ENCODE data around the gene DFFA. TPM values are rescaled to one million over a fixed set of nuclear protein-coding genes. Genes with fewer than 3 reads are reported as not detected.

Gene DFFA, protein sequence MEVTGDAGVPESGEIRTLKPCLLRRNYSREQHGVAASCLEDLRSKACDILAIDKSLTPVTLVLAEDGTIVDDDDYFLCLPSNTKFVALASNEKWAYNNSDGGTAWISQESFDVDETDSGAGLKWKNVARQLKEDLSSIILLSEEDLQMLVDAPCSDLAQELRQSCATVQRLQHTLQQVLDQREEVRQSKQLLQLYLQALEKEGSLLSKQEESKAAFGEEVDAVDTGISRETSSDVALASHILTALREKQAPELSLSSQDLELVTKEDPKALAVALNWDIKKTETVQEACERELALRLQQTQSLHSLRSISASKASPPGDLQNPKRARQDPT
- total RNA-seq, result 10 to 100 TPM; 16.0 to 27.6 (median 24.5) TPM
- polyA plus RNA-seq, result 10 to 100 TPM; 10.4 to 26.0 TPM
- long read RNA-seq, donor 1, full-length matches to known transcripts, result 21 of 30 reads
- long read RNA-seq, donor 1, partial matches to known transcripts, result 0 of 30 reads
- long read RNA-seq, donor 1, other reads (novel, unspliced or antisense), result 9 of 30 reads
- long read RNA-seq, donor 2, full-length matches to known transcripts, result 127 of 143 reads
- long read RNA-seq, donor 2, partial matches to known transcripts, result 4 of 143 reads
- long read RNA-seq, donor 2, other reads (novel, unspliced or antisense), result 12 of 143 reads
- long read RNA-seq, donor 3, full-length matches to known transcripts, result 31 of 33 reads
- long read RNA-seq, donor 3, partial matches to known transcripts, result 1 of 33 reads
- long read RNA-seq, donor 3, other reads (novel, unspliced or antisense), result 1 of 33 reads

DNA sequence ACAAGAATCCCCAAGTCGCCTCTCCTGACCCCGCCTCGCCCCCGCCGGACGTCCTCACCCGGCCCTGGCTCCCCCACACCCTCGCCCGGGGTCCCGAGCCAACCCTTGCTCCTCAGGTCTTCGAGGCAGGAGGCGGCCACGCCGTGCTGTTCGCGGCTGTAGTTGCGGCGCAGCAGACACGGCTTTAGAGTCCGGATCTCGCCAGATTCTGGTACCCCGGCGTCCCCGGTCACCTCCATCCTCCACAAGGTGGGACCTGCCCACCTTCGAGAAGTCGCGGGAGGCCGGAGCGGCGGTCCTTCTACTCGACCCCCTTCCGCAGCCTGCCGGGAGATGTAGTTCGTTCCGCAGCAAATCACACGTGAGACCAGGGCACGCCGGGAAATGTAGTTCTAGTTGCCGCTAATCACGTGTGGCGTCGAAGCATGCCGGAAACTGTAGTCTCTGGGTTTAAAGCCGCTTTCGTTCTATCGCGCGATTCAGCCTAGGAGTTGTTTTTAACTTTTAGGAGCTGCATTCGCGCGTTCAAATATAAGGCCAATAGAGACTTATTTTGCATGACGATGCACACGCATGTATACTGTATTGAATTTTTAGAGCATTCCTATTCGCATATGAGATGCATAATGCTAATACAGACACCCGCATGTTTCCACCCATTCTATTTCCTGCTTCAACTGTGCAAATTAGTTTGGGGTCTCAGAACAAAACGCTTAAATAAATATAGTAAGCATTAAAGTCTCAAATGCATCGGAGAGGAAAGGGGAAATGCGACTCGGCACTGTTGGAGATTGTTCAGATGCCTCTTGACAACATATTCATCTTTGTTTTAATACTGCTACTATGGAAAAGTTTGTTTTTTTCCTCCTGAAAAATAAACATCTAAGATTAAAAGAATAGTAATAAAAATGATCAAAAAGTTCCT lies at the start of gene DFFA:
Gene DFFA (minus strand): TSS at position 310 of the 925 bp plus-strand sequence. CDS start 71 bp downstream, at position 239.
- 2 to 5% (median 3%) methylated on average over 52 to 59 of the region's 59 CpGs for whole genome bisulfite sequencing, 4 donors
- Histone ChIP-seq H3K4me3 (peak within 1 kb of the TSS; percentile 63 to 93 (median 81)), H3K4me1 (peaks cover 0 to 50% (median 23%) of the 10 kb centered on the region in 12 donors), H3K27me3 (no peaks in the 10 kb centered on the region), H3K27ac (peak within 1 kb of the TSS in 11 of 12 donors; percentile 13 to 85 (median 70)), H3K36me3 (peaks cover 0 to 20% (median 18%) of the 10 kb centered on the region in 9 donors), H3K9me3 (no peaks in the 10 kb centered on the region)
- peak; percentile 93 to 96 (median 94) for DNase-seq
- intact Hi-C loops (cut with DNase I), result loop anchor here in 4 of 10 donors (2.0 to 5.0 kb wide), 2 partner anchors 40 to 42 kb away; partner anchors contain the start of gene CENPS (in 4 of the 4)
- TF ChIP-seq CTCF (IDR thresholded peaks at IDR 0.05) (no peak), POLR2A (IDR thresholded peaks at IDR 0.05) (peak in 1 of 2 donors; percentile 68)
- ATAC-seq, result peak; percentile 82 to 91 (median 90)

DNA sequence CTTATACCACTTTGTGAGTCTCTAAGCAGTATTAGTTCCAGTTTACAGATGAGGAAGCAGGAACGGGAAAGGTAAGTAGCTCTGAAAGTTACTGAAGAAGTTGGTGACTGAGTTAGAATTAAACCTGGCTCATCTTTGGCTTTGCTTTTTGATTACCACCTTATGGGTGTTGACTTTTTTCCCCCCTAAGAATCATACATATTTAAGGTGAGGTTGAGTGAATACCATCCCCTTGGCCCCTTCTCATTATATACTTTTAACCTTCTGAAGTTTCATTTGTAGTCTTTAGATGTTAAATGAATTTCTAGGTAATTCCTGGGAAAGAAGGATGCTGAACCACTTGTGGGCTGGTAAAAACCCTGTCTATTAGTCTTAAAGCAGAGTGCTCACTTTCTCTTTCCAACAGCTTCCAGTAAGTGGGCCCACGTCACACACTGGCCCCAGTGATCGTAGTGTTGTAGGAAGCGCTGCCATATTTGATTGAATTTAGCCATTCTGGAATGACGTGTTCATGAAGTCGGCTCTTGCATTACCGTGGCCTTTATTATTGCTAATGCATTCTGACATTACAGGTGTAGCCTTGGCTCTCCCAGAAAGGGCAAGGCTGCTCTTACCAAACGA lies 49.3 kb upstream of the DFFA start:
- peaks cover 0 to 23% (median 8%) of the 10 kb centered on the region in 12 donors for H3K4me1 ChIP-seq
- no peak overlapping the region for H3K27ac ChIP-seq
- ATAC-seq, result no peak
- WGBS, 4 donors, result 89 to 96% (median 93%) methylated on average over 8 of the region's 8 CpGs
- H3K27me3 ChIP-seq, result no peaks in the 10 kb centered on the region
- intact Hi-C loops (cut with DNase I), result loop anchor here in 1 of 10 donors (10.0 kb wide), 1 partner anchor 143 kb away; no protein-coding TSS in a partner anchor
- TF ChIP-seq POLR2A (IDR thresholded peaks at IDR 0.05) (no peak), CTCF (IDR thresholded peaks at IDR 0.05) (no peak)
- no peak for DNase-seq
- no peaks in the 10 kb centered on the region for H3K36me3 ChIP-seq
- no peak overlapping the region for H3K4me3 ChIP-seq
- no peaks in the 10 kb centered on the region for H3K9me3 ChIP-seq

- WGBS, 4 donors, result 71 to 80% (median 75%) methylated on average over 1 of the region's 1 CpG
- Histone ChIP-seq H3K27ac (no peak overlapping the region), H3K4me3 (no peak overlapping the region), H3K36me3 (no peaks in the 10 kb centered on the region), H3K9me3 (no peaks in the 10 kb centered on the region), H3K27me3 (no peaks in the 10 kb centered on the region), H3K4me1 (peaks cover 0 to 30% (median 12%) of the 10 kb centered on the region in 12 donors)
- intact Hi-C loops (cut with DNase I), result loop anchor here in 1 of 10 donors (10.0 kb wide), 1 partner anchor 144 kb away; no protein-coding TSS in a partner anchor
- ATAC-seq, result no peak
- TF ChIP-seq POLR2A (IDR thresholded peaks at IDR 0.05) (no peak), CTCF (IDR thresholded peaks at IDR 0.05) (no peak)
- DNase-seq, result no peak
Measured at GRCh38 chr1:10520952-10521351, 48.6 kb upstream of the DFFA start.
